ENCODE results near the gene RNU5D-1. TPM values are rescaled to one million over a fixed set of nuclear protein-coding genes. Genes with fewer than 3 reads are reported as not detected.

The RNU5D-1 gene
- total and polyA plus RNA-seq, 2 of the 13 experiments (the other 11 are each of a cell fraction or from before 2014, with no cell fraction given), result 165 TPM; not detected in 1

GRCh38 chr1:44721485-44722361 is 9.2 kb downstream of the RNU5D-1 start:
- Histone ChIP-seq H3K4me3 (replicated peaks in 1 of 3; ENCODE audit: insufficient read depth in 1 of 3, low read depth in 2 of 3, low read length in 3 of 3) (no peak overlapping the region; a peak in 1 of 6 replicates), H3K4me2 (ENCODE audit: low read depth, low read length) (peak overlapping the region; percentile 52), H3K27me3 (ENCODE audit: control insufficient read depth in 1 of 2, insufficient read depth in 2 of 2, low read length in 2 of 2) (0 out of 5 replicates have a peak, but pooled peaks cover 0 to 6% of the 10 kb centered on the region in 2 experiments), H3K9ac (ENCODE audit: insufficient read depth, low read depth, low read length) (peak overlapping the region; percentile 67), H4K20me1 (ENCODE audit: insufficient read depth, low read length) (no peaks in the 10 kb centered on the region), H3K36me3 (replicated peaks in 1 of 2; ENCODE audit: control insufficient read depth in 1 of 2, insufficient read depth in 2 of 2, low read length in 2 of 2) (no peaks in the 10 kb centered on the region), H2AFZ (ENCODE audit: low read length) (no peak overlapping the region), H3K27ac (ENCODE audit: extremely low read length, insufficient read depth, low read length) (peak overlapping the region; percentile 84), H3K4me1 (ENCODE audit: insufficient read depth, low read length) (peaks cover 54% of the 10 kb centered on the region), H3K9me3 (ENCODE audit: low read length) (no peaks in the 10 kb centered on the region), H3K79me2 (ENCODE audit: insufficient read depth, low read length) (no peaks in the 10 kb centered on the region)
- intact Hi-C loops (cut with micrococcal nuclease; ENCODE audit: unreplicated experiment), result no loop called here
- POLR2A ChIA-PET, result interaction anchor here (0.7 to 4.9 kb wide), 38 partner anchors 9 to 1072 kb away, joined by 3 to 241 read pairs (median 6); partner anchors contain the start of genes ARMH1, BTBD19, DMAP1 and HECTD3
- peak; percentile 28 for FAIRE-seq
- CTCF ChIA-PET (ENCODE audit: low intra/inter-chr PET ratio, low total read pairs), result no interaction called here
- ATAC-seq, result peak; percentile 94
- DNase-seq (ENCODE audit: low spot score), result peak; percentile 95
- TSS peak; percentile 99 for BruUV-seq (replicated peaks)
- in situ Hi-C loops (cut with HindIII; ENCODE audit: extremely low pct_ligation_motif_present, low pct_unique_long_range_greater_than_20kb), result no loop called here
- WGBS (ENCODE audit: low lambda C conversion rate), result 9% methylated on average over 14 of the region's 14 CpGs
- TF ChIP-seq NFIC (IDR thresholded peaks at IDR 0.05; ENCODE audit: low read length) (peak; percentile 92), KDM3A (CRISPR knock-in tag; IDR thresholded peaks at IDR 0.05; ENCODE audit: low read depth) (peak; percentile 57; the same call in 1 of the 2 replicates), KLF11 (CRISPR knock-in tag; IDR thresholded peaks at IDR 0.05) (peak; percentile 66; the same call in 1 of the 2 replicates), GPN1 (CRISPR knock-in tag; IDR thresholded peaks at IDR 0.05; ENCODE audit: borderline replicate concordance) (no peak), MYNN (CRISPR knock-in tag; IDR thresholded peaks at IDR 0.05; ENCODE audit: low read depth) (0 out of 2 replicates have a peak, but pooled peaks have one; percentile 53), ADNP (CRISPR knock-in tag; IDR thresholded peaks at IDR 0.05) (no peak), IRF9 (CRISPR knock-in tag; IDR thresholded peaks at IDR 0.05; ENCODE audit: borderline replicate concordance) (no peak), NFKBIZ (CRISPR knock-in tag; IDR thresholded peaks at IDR 0.05) (peak; percentile 82), PAF1 (CRISPR knock-in tag; IDR thresholded peaks at IDR 0.05) (no peak), TCF7 (IDR thresholded peaks at IDR 0.05; ENCODE audit: low read depth) (no peak), FOXA1 (IDR thresholded peaks at IDR 0.05) (no peak), FOXA1 (CRISPR knock-in tag; IDR thresholded peaks at IDR 0.05) (peak; percentile 60)
- TF ChIP-seq, protein P1, sequence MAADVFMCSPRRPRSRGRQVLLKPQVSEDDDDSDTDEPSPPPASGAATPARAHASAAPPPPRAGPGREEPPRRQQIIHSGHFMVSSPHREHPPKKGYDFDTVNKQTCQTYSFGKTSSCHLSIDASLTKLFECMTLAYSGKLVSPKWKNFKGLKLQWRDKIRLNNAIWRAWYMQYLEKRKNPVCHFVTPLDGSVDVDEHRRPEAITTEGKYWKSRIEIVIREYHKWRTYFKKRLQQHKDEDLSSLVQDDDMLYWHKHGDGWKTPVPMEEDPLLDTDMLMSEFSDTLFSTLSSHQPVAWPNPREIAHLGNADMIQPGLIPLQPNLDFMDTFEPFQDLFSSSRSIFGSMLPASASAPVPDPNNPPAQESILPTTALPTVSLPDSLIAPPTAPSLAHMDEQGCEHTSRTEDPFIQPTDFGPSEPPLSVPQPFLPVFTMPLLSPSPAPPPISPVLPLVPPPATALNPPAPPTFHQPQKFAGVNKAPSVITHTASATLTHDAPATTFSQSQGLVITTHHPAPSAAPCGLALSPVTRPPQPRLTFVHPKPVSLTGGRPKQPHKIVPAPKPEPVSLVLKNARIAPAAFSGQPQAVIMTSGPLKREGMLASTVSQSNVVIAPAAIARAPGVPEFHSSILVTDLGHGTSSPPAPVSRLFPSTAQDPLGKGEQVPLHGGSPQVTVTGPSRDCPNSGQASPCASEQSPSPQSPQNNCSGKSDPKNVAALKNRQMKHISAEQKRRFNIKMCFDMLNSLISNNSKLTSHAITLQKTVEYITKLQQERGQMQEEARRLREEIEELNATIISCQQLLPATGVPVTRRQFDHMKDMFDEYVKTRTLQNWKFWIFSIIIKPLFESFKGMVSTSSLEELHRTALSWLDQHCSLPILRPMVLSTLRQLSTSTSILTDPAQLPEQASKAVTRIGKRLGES (CRISPR knock-in tag; IDR thresholded peaks at IDR 0.05; ENCODE audit: borderline replicate concordance), result no peak
- TF ChIP-seq, protein P2, sequence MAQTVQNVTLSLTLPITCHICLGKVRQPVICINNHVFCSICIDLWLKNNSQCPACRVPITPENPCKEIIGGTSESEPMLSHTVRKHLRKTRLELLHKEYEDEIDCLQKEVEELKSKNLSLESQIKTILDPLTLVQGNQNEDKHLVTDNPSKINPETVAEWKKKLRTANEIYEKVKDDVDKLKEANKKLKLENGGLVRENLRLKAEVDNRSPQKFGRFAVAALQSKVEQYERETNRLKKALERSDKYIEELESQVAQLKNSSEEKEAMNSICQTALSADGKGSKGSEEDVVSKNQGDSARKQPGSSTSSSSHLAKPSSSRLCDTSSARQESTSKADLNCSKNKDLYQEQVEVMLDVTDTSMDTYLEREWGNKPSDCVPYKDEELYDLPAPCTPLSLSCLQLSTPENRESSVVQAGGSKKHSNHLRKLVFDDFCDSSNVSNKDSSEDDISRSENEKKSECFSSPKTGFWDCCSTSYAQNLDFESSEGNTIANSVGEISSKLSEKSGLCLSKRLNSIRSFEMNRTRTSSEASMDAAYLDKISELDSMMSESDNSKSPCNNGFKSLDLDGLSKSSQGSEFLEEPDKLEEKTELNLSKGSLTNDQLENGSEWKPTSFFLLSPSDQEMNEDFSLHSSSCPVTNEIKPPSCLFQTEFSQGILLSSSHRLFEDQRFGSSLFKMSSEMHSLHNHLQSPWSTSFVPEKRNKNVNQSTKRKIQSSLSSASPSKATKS (CRISPR knock-in tag; IDR thresholded peaks at IDR 0.05), result peak; percentile 86

All from HepG2 (cell line).